ENCODE data around the gene FHL5.

Gene FHL5

GRCh38 chr6:96657344-96657743, 94.4 kb downstream of the FHL5 start:
- no peaks in the 10 kb centered on the region for H3K27me3 ChIP-seq
- H3K4me3 ChIP-seq (ENCODE audit: low read depth, low read length), result no peak overlapping the region
- no peaks in the 10 kb centered on the region for H3K9me3 ChIP-seq
- TF ChIP-seq, protein P1, sequence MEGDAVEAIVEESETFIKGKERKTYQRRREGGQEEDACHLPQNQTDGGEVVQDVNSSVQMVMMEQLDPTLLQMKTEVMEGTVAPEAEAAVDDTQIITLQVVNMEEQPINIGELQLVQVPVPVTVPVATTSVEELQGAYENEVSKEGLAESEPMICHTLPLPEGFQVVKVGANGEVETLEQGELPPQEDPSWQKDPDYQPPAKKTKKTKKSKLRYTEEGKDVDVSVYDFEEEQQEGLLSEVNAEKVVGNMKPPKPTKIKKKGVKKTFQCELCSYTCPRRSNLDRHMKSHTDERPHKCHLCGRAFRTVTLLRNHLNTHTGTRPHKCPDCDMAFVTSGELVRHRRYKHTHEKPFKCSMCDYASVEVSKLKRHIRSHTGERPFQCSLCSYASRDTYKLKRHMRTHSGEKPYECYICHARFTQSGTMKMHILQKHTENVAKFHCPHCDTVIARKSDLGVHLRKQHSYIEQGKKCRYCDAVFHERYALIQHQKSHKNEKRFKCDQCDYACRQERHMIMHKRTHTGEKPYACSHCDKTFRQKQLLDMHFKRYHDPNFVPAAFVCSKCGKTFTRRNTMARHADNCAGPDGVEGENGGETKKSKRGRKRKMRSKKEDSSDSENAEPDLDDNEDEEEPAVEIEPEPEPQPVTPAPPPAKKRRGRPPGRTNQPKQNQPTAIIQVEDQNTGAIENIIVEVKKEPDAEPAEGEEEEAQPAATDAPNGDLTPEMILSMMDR (IDR thresholded peaks at IDR 0.05; ENCODE audit: low read depth, low read length), result no peak
- H3K36me3 ChIP-seq, result no peaks in the 10 kb centered on the region
- DNase-seq, result no peak
- no peaks in the 10 kb centered on the region for H3K4me1 ChIP-seq

DNA sequence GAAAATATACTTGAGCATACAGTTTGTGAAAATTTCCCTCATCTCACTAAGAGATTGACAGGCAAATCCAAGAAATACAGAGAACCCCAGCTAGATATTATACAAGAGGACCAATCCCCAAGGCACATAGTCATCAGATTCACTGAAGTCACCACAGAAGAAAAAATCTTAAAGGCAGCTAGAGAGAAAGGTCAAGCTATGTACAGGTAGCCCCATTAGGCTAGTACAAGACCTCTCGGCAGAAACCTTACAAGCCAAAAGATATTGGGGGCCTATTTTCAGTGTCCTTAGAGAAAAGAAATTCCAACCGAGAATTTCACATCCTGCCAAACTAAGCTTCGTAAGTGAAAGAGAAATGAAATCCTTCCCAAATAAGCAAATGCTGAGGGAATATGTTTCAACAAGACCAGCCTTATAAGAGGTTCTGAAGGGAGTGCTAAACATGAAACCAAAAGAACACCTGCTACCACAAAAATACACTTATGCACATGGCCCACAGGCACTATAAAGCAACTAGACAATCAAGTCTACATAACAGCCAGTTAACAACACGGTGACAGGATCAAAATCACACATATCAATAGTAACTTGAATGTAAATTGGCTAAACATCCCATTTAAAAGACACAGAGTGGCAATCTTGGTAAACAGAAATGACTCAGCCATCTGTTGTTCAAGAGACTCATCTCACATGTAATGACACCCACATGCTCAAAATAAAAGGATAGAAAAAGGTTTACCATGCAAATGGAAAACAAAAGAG, 96.3 kb downstream of the FHL5 start:
- Histone ChIP-seq H3K36me3 (no peaks in the 10 kb centered on the region), H3K4me3 (ENCODE audit: low read depth, low read length) (no peak overlapping the region), H3K27me3 (no peaks in the 10 kb centered on the region), H3K4me1 (no peaks in the 10 kb centered on the region), H3K9me3 (no peaks in the 10 kb centered on the region)
- no peak for DNase-seq
- TF ChIP-seq, protein P1 (IDR thresholded peaks at IDR 0.05; ENCODE audit: low read depth, low read length), result no peak
